Stimulated activated CD4-positive, alpha-beta T cell treated with anti-CD3 and anti-CD28 coated beads, Interleukin-15, amount 100 ng/mL, for 48 hours (primary cell): ENCODE results near the gene ORMDL2.
"Not testable (repeated sequence)": the region's sequence is repeated elsewhere in the genome, so short reads cannot be mapped to it uniquely, and the experiment has no call there.

ENCODE experiments used
- DNase-seq, 2 donors: peaks; one replicate each; pipeline ENCODE4 v3.0.0-alpha.2; 2020; ENCODE audit warnings: low read depth in 2 of 2

The ORMDL2 gene

GRCh38 chr12:55852740-55853139, 34.9 kb downstream of the ORMDL2 start:
- no peak for DNase-seq

GRCh38 chr12:55861396-55861795, 43.6 kb downstream of the ORMDL2 start:
- no peak for DNase-seq

- no peak for DNase-seq
Measured at GRCh38 chr12:55861871-55862270, 44.0 kb downstream of the ORMDL2 start.

GRCh38 chr12:55862286-55862685, 44.4 kb downstream of the ORMDL2 start:
- no peak for DNase-seq

GRCh38 chr12:55862931-55863330, 45.1 kb downstream of the ORMDL2 start:
- not testable (repeated sequence) for DNase-seq

- no peak for DNase-seq
Measured at GRCh38 chr12:55865327-55865726, 47.5 kb downstream of the ORMDL2 start.

- DNase-seq = not testable (repeated sequence)
Measured at GRCh38 chr12:55866454-55867004, 48.7 kb downstream of the ORMDL2 start.
